Measurements from ENCODE around the gene RASAL2.

DNA sequence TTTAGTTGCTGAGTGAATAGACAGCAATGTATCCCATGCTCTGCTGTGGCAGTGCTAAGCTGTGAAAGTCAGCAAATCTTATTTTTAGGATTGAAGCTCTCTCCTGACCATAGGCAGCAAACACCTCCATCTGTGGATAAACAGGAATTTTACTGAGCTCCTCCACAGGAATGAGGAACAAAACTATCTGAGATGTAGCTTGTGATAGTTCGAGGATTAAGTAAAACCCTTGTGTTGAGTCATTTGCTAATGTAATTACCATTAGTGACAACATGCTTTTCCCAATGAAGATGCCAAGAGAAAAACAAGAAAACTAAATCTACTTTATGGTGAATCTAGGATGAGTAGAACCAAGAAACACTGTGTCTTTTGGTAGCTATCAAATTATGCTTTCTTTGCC is 280.1 kb downstream of the RASAL2 start:
- TF ChIP-seq, protein P1, sequence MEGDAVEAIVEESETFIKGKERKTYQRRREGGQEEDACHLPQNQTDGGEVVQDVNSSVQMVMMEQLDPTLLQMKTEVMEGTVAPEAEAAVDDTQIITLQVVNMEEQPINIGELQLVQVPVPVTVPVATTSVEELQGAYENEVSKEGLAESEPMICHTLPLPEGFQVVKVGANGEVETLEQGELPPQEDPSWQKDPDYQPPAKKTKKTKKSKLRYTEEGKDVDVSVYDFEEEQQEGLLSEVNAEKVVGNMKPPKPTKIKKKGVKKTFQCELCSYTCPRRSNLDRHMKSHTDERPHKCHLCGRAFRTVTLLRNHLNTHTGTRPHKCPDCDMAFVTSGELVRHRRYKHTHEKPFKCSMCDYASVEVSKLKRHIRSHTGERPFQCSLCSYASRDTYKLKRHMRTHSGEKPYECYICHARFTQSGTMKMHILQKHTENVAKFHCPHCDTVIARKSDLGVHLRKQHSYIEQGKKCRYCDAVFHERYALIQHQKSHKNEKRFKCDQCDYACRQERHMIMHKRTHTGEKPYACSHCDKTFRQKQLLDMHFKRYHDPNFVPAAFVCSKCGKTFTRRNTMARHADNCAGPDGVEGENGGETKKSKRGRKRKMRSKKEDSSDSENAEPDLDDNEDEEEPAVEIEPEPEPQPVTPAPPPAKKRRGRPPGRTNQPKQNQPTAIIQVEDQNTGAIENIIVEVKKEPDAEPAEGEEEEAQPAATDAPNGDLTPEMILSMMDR (conservative IDR thresholded peaks at IDR 0.05; ENCODE audit: low read length): no peak
- TF ChIP-seq EZH2phosphoT487 (IDR thresholded peaks at IDR 0.05; ENCODE audit: borderline replicate concordance): no peak

All from Loucy (cell line).